ENCODE measurements around the gene SLC39A11. TPM values are rescaled to one million over a fixed set of nuclear protein-coding genes. Genes with fewer than 3 reads are reported as not detected.

The SLC39A11 gene
- total RNA-seq, 2 experiments from 2014 or later, result 25.6 to 51.5 TPM

DNA sequence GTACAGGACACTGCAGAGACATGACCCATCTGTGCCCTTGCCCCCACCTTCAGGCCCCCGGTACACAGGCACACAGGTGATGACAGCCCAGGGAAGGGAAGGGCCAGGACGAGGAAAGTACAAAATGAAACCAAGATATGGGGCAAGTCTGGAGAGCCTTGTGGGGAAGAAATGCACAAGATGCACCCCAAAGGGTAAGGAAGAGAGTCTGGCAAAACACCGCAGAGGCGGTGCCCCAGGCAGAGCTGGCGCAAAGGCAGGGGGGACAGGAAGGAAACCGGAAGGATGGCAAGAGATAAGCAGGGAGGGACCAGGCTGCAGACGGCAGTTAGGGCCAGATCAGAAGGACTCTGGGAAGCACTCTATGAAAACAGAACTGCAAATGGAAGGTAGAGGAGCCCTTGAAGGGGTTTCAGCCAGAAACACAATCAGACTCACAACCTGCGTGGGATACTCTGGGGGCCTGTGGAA, 81.4 kb downstream of the SLC39A11 start:
- intact Hi-C loops (cut with micrococcal nuclease; ENCODE audit: unreplicated experiment), result no loop called here
- POLR2A ChIA-PET, result no interaction called here
- no peak overlapping the region for H3K27ac ChIP-seq (ENCODE audit: low read depth, low read length, poor library complexity, severe bottlenecking)
- no peaks in the 10 kb centered on the region for H3K9me2 ChIP-seq (ENCODE audit: insufficient read depth, low read length)
- CTCF ChIA-PET (ENCODE audit: unreplicated experiment), result no interaction called here
- H2AFZ ChIP-seq (ENCODE audit: low read length), result no peak overlapping the region
- H3K79me2 ChIP-seq (ENCODE audit: insufficient read depth, low read depth, low read length), result no peaks in the 10 kb centered on the region
- H3K4me3 ChIP-seq (ENCODE audit: low read depth, low read length, poor library complexity, severe bottlenecking), result no peak overlapping the region
- no peaks in the 10 kb centered on the region for H4K20me1 ChIP-seq (ENCODE audit: insufficient read depth, low read length)
- no peak for TF ChIP-seq EZH2phosphoT487 (IDR thresholded peaks at IDR 0.05; ENCODE audit: borderline replicate concordance, low read depth, low read length)
- TF ChIP-seq, protein P1, sequence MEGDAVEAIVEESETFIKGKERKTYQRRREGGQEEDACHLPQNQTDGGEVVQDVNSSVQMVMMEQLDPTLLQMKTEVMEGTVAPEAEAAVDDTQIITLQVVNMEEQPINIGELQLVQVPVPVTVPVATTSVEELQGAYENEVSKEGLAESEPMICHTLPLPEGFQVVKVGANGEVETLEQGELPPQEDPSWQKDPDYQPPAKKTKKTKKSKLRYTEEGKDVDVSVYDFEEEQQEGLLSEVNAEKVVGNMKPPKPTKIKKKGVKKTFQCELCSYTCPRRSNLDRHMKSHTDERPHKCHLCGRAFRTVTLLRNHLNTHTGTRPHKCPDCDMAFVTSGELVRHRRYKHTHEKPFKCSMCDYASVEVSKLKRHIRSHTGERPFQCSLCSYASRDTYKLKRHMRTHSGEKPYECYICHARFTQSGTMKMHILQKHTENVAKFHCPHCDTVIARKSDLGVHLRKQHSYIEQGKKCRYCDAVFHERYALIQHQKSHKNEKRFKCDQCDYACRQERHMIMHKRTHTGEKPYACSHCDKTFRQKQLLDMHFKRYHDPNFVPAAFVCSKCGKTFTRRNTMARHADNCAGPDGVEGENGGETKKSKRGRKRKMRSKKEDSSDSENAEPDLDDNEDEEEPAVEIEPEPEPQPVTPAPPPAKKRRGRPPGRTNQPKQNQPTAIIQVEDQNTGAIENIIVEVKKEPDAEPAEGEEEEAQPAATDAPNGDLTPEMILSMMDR (conservative IDR thresholded peaks at IDR 0.05; ENCODE audit: low read length), result no peak
- H3K4me1 ChIP-seq (ENCODE audit: insufficient read depth, low read length, poor library complexity, severe bottlenecking), result peaks cover 10% of the 10 kb centered on the region
- BruUV-seq (replicated peaks), result no TSS peak
- H3K36me3 ChIP-seq (ENCODE audit: insufficient read depth, low read length), result no peaks in the 10 kb centered on the region
- no peak for DNase-seq (ENCODE audit: low spot score)
- no peaks in the 10 kb centered on the region for H3K9me3 ChIP-seq (ENCODE audit: low read length)
- H3K4me2 ChIP-seq (ENCODE audit: low read length), result no peak overlapping the region

DNA sequence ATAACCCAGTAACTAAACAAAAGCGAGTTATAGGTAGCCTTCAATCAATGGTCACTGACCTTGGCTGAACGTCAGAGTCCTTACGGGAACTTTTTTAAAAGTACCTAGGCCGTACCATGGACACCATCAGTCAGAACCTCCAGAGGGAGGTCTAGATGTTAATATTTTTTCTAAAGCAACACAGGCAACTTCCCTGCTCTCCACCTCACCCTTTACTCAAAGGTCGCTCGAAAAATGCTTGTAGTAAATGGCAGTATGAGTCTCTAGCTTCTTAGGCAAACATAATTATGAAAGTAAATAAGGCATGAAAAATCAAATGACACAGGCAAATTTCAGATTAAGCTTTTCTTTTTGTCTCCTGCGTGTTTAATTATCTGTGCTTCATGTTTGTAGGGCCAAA, 82.1 kb downstream of the SLC39A11 start:
- Histone ChIP-seq H3K4me1 (ENCODE audit: insufficient read depth, low read length, poor library complexity, severe bottlenecking) (peaks cover 10% of the 10 kb centered on the region), H3K36me3 (ENCODE audit: insufficient read depth, low read length) (no peaks in the 10 kb centered on the region), H4K20me1 (ENCODE audit: insufficient read depth, low read length) (no peaks in the 10 kb centered on the region), H3K79me2 (ENCODE audit: insufficient read depth, low read depth, low read length) (no peaks in the 10 kb centered on the region), H3K9me2 (ENCODE audit: insufficient read depth, low read length) (no peaks in the 10 kb centered on the region), H3K27ac (ENCODE audit: low read depth, low read length, poor library complexity, severe bottlenecking) (no peak overlapping the region), H2AFZ (ENCODE audit: low read length) (no peak overlapping the region), H3K4me3 (ENCODE audit: low read depth, low read length, poor library complexity, severe bottlenecking) (no peak overlapping the region), H3K9me3 (ENCODE audit: low read length) (no peaks in the 10 kb centered on the region), H3K4me2 (ENCODE audit: low read length) (no peak overlapping the region)
- no TSS peak for BruUV-seq (replicated peaks)
- DNase-seq (ENCODE audit: low spot score), result no peak
- TF ChIP-seq EZH2phosphoT487 (IDR thresholded peaks at IDR 0.05; ENCODE audit: borderline replicate concordance, low read depth, low read length), result no peak
- TF ChIP-seq, protein P1 (conservative IDR thresholded peaks at IDR 0.05; ENCODE audit: low read length), result no peak
- ChIA-PET POLR2A (interaction anchor here (0.6 kb wide), 1 partner anchor 36 kb away, joined by 3 read pairs; no protein-coding TSS in a partner anchor), CTCF (ENCODE audit: unreplicated experiment) (no interaction called here)
- intact Hi-C loops (cut with micrococcal nuclease; ENCODE audit: unreplicated experiment), result no loop called here

DNA sequence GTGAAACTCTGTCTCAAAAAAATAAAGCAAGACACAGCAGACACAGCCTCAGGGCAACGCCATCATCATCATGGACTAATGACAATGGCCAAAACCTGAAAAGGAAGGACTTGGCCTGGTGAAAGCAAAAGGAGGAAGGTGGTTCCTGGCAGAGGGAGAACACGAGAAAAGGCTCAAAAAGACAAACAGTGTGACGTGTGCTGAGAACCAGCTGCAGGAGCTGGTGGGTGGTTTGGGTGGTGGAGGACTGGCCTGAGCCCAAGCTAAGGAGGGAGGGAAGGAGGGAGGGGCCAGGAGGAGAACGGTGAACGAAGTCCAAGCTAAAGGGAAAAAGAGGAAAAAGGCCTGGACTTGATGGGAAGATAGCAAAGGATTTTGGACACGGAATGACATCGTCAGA, 85.1 kb downstream of the SLC39A11 start:
- no peaks in the 10 kb centered on the region for H3K36me3 ChIP-seq (ENCODE audit: insufficient read depth, low read length)
- no peaks in the 10 kb centered on the region for H3K9me2 ChIP-seq (ENCODE audit: insufficient read depth, low read length)
- no peaks in the 10 kb centered on the region for H3K79me2 ChIP-seq (ENCODE audit: insufficient read depth, low read depth, low read length)
- H4K20me1 ChIP-seq (ENCODE audit: insufficient read depth, low read length), result no peaks in the 10 kb centered on the region
- no peaks in the 10 kb centered on the region for H3K4me1 ChIP-seq (ENCODE audit: insufficient read depth, low read length, poor library complexity, severe bottlenecking)
- no peak overlapping the region for H3K27ac ChIP-seq (ENCODE audit: low read depth, low read length, poor library complexity, severe bottlenecking)
- no peaks in the 10 kb centered on the region for H3K9me3 ChIP-seq (ENCODE audit: low read length)
- H2AFZ ChIP-seq (ENCODE audit: low read length), result no peak overlapping the region
- CTCF ChIA-PET (ENCODE audit: unreplicated experiment), result no interaction called here
- H3K4me2 ChIP-seq (ENCODE audit: low read length), result no peak overlapping the region
- no peak for TF ChIP-seq EZH2phosphoT487 (IDR thresholded peaks at IDR 0.05; ENCODE audit: borderline replicate concordance, low read depth, low read length)
- TF ChIP-seq, protein P1 (conservative IDR thresholded peaks at IDR 0.05; ENCODE audit: low read length), result no peak
- DNase-seq (ENCODE audit: low spot score), result no peak
- BruUV-seq (replicated peaks), result no TSS peak
- POLR2A ChIA-PET, result no interaction called here
- H3K4me3 ChIP-seq (ENCODE audit: low read depth, low read length, poor library complexity, severe bottlenecking), result no peak overlapping the region
- intact Hi-C loops (cut with micrococcal nuclease; ENCODE audit: unreplicated experiment), result no loop called here

Data from OCI-LY7 (cell line).